HG03159 (cell line): Measurements from ENCODE around the gene F2.
"Not testable (repeated sequence)": the region's sequence is repeated elsewhere in the genome, so short reads cannot be mapped to it uniquely, and the experiment has no call there.

ENCODE experiments used
- ATAC-seq: cut with Tn5 transposase; IDR thresholded peaks from one replicate; pipeline ENCODE4 v1.9.1; 2021; ENCODE audit warnings: mild to moderate bottlenecking, moderate library complexity; ENCODE audit not compliant: unreplicated experiment

F2 gene

DNA sequence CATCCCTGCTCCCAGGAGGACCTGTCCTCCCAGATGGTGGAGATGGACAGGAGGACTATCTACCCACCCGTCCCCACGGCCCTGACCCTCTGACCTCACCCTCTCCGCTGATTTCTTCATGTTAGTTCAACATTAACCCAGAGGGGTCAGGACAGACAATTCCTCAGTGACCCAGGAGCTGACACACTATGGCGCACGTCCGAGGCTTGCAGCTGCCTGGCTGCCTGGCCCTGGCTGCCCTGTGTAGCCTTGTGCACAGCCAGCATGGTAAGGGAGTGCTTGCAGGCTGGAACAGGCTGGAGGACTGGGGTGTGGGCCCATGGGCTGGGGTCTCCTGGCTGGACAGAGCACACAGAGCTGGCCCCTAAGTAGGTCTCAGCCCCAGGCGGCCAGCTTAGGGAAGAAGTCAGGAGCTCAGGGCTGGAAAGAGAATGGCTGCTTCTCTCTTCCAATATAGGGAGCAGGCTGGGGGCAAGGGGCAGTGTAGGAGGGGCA, at the start of gene F2:
TSS of gene F2 (plus strand) at position 166 of the 495 bp plus-strand sequence. CDS start at position 189, 23 bp downstream.
- no peak for ATAC-seq

DNA sequence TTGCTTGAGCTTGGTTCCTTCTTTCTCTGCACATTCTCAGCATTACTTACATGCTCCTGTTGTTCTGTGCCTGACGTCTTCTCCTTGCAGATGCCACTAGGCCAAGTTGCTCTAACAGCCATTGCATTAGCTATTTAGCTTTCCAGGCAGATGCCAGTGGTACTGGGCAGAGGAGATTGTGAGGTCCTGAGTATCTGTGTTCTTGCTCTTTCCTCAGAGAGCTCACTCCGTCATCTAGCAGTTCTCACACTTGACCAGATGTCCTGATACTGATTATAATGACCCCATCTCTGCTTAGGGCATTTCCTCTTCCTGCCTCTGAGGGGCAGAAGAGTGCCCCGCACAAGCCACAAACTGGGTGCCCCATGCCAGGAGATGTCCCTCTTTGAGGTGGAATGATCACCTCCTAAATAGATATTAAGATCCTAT, 49.3 kb upstream of the F2 start:
- ATAC-seq, result no peak

DNA sequence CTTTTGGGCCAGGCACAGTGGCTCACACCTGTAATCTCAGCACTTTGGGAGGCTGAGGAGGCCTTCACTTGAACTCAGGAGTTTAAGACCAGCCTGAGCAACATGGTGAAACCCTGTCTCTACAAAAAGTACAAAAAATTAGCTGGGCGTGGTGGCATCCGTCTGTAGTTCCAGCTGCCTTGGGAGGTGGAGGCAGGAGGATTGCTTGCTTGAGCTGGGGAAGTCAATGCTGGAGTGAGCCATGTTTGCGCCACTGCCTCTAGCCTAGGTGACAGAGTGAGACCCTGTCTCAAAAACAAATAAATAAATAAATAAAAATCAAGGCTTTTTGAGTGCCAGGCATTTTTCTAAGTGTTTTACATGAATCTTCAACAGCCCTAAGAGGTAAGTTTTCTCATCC, 48.5 kb upstream of the F2 start:
- ATAC-seq, result not testable (repeated sequence)

DNA sequence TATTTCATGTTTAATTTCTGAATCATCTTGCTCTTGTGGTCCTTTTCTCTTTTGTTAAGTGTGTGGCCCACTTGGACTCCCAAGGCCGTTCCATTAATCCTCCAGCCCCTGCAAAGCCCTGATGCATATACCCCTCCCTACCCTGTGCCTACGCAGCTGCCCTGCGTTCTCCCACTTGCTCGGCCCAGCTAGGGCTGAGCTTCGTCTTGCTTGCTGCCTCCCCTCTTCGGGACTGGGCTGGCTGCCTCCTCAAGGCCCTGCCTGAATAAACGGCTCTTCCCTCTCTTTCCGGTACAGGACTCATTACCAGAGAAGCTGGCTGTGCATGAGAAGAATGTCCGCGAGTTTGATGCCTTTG, 47.1 kb upstream of the F2 start:
- ATAC-seq, result no peak

DNA sequence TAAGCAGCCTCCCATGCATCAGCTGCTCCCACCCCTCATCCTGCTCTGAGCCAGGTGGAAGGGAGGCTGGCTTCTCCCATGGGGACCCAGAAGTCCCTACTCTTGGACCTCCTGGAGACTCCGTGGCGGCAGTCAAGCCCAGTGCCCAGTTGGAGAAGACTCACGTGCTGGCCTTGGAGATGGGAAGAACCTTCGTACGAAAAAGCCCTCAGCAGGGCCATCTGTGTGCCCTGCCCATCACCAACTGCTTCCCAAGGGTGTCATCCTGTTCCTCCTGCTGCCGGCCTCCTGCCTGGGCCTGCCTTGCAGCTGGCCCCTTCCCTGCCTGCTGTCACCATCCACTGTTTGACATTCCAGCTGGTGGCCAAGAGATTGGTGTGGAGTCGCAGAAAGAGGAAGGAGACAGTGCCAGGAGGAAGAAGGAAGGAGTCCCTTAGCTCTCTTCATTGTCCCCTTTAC, 46.6 kb upstream of the F2 start:
- no peak for ATAC-seq

DNA sequence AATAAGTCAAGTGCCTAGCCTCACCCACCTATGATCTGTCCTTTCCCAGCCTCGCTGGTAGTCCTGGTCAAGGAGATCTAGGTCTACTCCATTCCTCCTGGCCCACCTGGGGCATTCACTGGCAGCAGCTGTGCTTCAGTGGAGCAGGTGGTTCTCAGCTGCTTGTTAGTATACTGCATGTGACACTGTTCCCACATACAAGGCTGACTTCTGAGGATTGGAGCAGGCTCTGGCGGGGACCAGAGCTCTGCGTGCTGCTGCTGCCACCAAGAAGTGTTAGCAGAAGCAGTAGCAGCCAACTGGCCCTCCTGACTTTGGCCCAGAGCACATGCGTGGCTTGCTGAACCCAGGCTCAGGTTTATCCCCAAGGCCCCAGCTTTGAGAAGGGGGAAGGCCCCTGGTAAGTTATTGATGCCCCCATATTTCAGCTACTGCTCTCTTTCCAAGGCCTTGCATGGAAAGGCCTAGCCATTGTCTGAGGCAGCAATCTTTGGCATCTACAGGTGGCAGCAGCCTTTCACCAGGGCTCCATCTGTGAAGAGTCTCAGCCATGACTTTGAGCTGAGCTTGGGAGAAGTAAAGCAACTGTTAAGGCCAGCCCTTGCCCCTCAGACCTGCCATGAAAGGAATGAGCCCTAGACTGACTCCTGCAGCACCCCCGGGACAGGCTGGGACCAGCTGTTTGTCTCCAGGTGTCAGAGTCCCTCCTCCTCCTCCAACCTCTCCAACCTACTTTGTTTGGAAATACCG, 45.1 kb upstream of the F2 start:
- no peak for ATAC-seq

DNA sequence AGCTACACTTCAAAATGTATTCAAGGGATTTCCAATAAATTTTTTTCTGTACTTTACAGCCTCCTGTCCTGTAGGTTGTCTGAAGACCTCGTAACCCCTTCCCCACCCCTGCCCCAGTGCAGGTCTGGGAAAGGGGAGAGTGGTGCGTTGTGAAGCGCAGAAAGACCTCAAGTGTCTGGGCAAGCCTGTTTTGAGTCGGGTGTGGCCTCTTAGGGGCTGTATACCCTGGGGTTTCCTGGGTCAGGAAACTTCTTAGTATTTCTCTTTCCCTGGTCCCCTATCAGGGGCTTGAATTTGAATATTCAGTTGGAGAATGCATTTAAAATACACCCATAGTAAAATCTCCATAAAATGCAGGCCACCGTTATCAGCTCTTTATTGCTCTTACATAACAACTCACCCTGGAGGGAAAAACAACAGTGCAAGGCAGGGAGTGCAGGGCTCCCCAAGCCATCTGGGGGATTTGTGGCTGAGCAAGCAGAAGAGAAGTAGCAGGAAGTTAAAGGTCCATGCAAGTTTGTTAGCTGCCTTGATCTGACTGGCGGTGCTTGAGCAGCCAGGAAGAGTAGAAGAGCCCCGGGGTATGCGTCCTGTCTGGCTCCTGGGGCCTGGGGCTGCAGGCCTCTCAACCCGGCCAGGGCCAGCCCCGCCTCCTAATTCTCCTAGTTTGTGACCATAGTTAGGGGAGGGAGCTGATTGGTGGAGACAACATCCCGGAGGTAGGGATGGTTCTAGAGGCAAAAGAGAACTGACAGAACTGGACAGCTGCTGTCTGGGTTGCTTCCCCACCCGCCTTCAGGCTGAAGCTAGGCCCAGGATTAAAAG, 44.3 kb upstream of the F2 start:
- ATAC-seq, result no peak

DNA sequence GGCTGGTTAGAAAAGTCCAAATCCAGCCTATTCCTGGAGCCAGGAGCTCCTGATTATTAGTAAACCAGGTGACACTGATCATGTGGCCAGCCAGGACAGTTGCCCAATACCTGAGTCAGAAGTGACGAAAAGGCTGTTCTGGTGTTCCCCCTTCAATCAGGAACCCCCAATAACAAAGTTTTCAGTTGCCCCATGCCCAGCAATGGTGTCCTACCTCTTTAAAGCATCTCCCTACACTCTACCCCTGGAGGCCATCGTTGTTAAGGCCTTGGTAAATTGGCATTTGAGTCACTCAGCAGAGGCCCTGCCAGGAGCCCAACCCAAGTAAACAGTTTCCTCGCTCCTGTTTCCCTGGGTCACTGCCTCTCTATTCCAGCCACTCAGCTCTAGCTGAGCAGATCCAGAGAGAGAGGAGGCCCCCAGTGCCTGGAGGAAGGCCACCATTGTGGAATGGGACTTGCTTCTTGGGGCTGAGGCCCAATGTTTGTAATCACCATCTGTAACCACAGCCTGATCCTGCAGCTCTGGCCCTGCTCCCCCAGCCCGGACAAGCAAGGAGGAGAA, 43.6 kb upstream of the F2 start:
- no peak for ATAC-seq

DNA sequence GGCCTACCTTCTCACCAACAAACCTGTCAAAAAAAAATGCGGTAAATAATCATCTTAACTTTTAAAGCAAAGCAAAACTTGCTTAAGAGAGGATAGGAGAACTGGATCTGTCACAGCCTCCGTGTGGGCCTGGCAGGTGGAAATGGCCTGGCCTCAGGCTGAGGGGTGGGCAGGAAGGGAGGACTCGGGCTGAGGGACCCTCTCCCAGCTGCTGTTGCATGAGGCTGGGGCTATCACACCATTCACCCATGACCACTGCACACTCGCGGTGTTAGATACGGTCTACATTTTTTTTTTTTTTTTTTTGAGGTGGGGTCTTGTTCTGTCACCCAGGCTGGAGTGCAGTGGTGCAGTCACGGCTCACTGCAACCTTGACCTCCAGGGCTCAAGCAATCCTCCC, 43.1 kb upstream of the F2 start:
- no peak for ATAC-seq

DNA sequence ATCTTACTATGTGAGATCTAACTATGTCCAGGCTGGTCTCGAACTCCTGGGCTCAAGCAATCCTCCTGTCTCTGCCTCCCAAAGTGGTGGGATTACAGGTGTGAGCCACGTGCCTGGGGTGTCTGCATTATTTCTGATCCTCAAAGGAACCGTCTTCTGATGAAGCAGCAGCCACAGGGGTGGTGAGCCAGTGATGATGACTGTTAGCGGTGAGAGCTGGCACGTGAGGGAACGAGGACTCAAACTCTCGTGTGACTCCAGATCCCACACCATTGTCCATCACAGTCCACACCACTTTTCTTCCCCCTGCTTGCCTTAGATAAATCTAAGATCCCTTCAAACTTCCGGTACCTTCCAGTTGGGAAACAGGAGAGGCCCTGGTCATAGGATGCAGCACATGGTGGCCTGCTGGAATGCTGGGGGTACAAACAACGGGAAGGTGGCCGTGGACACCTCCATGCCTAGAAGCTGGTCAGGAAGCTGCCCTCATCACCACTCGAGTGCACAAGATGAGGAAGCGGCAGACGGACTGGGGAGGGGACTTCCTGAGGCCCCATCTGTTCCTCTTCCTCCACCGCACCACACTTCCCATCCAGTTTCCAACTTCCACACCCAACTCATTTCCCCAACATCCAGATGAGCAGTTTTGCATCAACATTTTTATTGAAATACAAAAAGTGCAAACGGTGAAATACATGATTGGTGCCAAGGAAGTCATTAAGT, 42.4 kb upstream of the F2 start:
- ATAC-seq, result no peak

DNA sequence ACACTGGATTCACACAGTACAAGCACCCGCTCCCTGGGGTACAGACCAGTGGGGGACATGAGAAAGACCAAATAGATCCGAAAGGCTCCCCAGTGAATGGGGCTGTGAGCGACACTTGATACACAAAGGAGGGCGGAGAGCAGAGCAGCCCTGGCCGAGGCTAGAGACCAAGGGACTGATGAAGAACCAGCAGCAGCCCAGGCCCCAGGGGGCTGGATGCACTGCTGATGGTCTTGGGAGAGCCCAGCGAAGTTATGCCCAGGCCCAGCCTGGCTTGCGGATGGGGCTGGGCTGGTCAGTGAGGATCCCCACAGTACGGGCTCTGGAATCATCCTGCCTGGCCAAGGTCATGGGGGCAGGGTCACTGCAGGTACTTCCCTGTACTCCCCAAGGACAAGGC, 41.8 kb upstream of the F2 start:
- ATAC-seq, result no peak

DNA sequence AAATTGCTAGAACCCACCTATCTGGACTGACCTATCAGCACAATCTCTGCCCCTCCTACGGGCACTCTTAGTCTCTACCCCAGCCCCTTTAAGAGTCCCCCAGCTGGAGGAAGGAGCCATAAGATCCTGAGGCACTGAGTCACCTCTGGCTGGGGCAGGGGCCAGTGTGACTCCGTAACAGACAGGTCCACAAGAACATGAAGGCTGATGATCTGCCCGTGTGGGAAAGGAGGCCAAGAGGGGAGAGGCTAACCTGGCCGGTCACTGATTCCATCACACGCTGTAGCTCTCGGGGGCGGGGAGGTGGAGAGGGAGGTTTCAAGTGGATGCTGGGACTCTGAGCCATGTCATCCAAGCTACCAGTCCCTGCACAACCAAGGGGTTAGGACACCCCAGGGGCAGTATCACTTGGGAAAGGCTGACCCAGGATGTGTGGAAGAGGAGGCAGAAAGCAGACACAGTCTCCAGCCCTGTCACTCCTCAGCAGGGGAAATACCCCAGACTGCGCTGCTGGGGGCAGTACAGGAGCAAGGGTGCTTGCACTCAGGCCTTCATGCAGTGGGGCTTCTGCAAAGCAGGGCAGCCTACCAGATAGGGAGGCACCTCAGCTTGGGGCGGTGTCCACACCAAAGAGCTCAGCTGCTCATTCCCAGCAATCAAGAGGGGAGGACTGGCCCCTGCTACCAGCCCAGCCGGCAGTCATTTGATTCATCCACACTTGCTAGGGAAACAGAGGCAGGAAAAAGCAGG, 40.8 kb upstream of the F2 start:
- no peak for ATAC-seq

DNA sequence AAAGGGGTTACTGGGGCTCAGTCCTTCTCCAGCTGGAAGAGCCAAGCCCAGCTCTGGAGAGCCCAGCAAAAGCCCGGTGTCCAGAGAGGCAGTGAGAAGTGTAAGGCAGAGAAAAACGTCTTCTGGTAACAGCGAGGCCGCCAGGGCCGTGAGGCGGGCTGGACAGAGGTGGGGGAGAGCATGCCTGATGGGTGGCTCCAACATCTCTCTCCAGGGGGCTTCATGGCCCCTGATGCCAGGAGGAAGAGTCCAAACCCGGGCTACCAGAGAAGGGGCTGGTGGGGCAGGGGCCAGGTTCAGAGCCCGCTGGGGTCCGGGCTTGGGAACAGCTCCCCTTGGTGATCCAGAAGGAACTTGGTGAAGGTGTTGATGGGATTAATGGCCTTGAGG, 40.3 kb upstream of the F2 start:
- no peak for ATAC-seq

DNA sequence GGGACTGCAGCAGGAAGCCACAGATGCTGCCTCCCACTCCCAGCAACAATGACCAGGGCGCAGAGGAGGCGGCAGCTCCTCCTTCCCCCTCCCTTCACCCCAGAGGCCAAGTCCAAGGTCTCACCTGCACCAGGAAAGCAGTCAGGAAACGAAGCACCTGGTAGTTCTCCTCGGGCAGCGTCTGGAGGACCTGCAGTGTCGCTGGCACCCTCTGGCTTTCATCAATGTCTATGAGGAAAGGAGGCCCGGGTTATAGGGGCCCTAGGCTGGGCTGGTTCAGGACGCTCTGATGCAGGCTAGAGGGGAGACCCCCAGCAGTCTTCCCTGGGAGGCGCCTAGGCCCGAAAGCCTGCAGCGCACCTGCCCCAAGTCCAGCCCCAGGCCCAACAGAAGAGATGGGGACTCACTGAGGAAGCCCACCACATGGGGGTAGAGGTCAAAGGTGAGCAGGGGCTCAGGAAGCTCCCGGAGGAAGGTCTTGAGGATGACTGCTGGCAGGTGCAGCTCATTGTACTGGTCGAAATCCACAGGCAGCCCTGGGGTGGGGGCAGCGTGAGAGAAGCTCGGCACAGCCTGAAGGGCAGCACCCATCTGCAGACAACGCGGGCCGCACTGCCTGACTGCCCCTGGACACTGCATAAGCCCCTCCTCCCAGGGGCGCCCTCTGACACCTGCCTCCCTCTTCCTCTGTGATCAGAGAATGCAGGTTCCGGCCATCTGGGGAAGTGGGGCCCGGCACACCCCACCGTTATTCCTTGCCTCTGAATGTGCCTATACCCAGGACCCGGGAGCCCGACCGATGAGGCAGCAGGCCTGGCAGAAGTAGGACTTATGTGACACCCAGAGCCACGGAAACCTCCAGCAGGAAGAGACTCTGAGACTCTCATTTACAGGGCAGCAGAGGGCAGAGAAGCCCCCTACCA, 39.5 kb upstream of the F2 start:
- no peak for ATAC-seq

DNA sequence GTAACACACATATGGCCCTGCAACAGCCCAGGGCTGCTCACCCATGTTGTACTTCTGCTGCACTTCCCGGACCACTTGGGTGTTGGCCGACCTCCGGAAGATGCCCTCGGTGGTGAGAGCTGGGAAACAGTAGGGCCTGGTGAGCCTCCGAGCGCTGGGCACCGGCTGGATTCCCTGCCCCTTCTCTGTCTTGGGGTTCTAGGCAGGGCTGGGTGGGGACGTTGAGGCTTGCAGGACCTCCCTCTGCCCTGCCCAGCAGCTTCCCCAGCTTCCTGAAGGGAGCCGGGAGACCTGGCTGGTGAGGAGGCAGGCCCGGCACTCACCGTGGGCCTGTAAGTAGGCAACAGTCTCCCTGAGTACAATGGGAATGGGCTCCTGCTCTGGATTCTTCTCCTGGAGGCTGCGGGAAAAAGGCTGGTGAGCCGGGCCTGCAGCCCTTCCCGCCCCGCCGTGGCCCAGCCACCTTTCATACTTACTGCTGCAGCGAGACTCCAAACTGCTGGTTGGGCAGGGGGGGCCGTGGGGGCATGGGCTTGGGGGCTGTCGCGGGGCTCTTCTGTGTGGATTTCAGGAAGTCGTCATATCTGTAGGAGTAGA, 38.8 kb upstream of the F2 start:
- ATAC-seq, result no peak

DNA sequence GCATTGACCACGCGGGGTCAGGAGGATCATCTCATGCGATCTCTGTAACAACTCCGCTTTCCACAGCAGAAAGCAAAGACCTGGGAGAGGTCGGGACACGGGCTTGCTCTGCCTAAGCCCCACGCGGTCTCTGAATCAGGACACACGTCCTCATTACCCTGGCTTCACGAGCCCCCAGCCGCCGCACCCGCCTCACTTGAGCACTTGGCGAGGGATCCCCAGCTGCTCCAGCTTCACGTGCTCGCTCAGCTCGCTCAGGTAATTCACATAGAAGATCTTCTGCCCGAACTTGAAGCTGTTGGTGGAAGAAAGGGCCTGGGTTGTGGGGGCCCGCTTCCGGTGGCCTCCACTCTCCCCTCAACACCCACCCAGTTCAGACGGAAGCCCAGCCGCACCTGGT, 38.2 kb upstream of the F2 start:
- no peak for ATAC-seq

DNA sequence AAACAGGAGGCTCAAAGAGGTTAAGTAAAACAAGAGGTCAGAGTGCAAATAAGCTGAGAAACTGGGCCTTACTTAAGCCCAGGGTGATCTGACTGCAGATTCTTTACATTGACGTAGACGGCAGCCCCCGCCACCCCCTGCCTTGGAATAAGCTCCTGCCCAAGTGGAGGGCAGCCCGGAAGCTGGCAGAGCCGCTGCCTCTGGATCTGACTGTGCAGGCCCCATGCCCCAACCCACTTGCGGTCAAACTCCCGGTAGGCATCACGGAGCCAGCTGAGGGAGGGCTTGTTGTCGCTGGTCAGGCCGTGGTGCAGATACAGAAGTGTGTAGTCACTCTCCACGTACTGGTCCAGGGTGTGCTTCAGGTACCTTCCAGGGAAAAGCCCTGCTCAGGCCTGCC, 37.2 kb upstream of the F2 start:
- no peak for ATAC-seq

DNA sequence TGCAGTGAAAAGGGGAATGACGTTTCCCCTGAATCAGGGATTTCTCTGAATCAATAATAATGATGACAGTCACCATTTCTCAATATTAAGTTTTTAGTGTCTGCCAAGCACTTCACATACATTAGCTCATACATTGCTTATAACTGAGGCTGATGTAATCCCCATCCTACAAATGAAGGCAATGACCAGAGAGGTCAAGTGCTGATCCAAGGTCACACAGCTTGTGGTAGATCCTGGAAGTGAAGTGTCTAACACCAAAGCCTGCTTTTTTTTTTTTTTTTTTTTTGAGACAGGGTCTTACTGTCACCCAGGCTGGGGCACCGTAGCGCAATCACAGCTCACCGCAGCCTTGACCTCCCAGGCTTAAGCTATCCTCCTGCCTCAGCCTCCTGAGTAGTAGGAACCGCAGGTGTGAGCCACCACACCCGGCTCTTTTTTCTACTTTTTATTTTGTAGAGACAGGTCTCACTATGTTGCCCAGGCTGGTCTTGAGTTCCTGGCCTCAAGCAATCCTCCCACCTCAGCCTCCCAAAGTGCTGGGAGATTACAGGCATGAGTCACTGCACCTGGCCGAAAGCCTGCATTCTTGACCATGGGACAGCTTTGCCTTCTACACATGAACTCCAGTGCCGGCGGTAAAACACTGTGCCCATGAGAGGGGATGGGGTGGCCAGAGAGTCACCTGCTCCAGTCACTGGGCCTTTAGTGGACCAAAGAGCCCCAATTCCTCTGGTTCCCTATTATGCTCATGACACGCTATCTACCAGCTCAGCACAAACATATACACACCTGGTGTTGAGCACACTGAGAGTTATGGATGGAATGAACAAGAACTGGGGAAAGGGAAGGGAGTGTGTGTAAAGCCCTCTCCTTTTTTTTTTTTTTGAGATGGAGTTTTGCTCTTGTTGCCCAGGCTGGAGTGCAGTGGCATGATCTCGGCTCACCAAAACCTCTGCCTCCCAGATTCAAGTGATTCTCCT, 36.0 kb upstream of the F2 start:
- no peak for ATAC-seq
